ENCODE measurements around the gene KCNK13.

- no peak for TF ChIP-seq ZNF274 (IDR thresholded peaks at IDR 0.05; ENCODE audit: borderline replicate concordance, low read depth, low read length)
- TF ChIP-seq MYC (IDR thresholded peaks at IDR 0.05; ENCODE audit: low read depth, low read length), result no peak
- no peak for TF ChIP-seq MYC (CRISPR knock-in tag; IDR thresholded peaks at IDR 0.05; ENCODE audit: borderline replicate concordance, low read depth)
- TF ChIP-seq YBX1 (IDR thresholded peaks at IDR 0.05), result no peak
Observed at GRCh38 chr14:90024910-90025309, 36.9 kb upstream of the KCNK13 start.
